ENCODE results near the gene OSTF1. TPM values are rescaled to one million over a fixed set of nuclear protein-coding genes. Genes with fewer than 3 reads are reported as not detected.

Gene OSTF1
- total RNA-seq, 1 experiment from 2014 or later = 18.3 TPM

DNA sequence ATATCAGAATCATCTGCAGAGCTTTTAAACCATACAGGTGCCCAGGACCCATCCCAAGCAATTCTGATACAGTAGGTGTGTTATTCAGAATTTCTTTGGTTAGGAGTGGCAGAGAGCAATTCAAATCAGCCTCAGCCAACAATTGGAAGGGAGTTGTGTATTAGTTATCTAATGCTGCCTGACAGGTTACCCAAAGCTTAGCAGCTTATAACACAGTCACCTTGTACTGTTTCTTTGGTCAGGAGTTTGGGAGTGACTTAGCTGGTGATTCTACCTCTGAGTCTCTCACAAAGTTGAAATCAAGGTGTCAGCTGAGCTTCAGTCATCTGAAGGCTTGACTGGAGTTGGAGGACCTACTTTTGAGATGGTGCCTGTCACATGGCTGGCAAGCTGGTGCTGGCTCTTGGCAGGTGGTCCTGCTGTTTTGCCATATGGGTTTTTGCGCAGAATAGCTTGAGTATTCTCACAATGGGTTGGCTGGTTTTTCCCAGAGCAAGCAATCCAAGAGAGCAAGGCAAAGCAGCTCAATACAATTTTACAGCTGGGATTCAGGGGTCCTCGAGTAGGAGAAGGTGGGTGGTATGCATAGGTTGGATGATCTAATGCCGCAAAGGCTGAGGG is 41.5 kb upstream of the OSTF1 start:
- peaks cover 29% of the 10 kb centered on the region for H3K27me3 Mint-ChIP-seq (ENCODE audit: insufficient read depth, unreplicated experiment)
- H3K27ac Mint-ChIP-seq (ENCODE audit: low read depth, unreplicated experiment) = no peak overlapping the region
- no peaks in the 10 kb centered on the region for H3K9me3 Mint-ChIP-seq (ENCODE audit: unreplicated experiment)
- no TSS peak for BruUV-seq (replicated peaks)
- ChIA-PET POLR2A (no interaction called here), CTCF (interaction anchor here (0.6 to 1.1 kb wide), 3 partner anchors 14 to 29 kb away, joined by 3 to 4 read pairs (median 3); no protein-coding TSS in a partner anchor)
- no peak for TF ChIP-seq CTCF (IDR thresholded peaks at IDR 0.05; ENCODE audit: unreplicated experiment)
- H3K36me3 Mint-ChIP-seq (ENCODE audit: insufficient read depth, unreplicated experiment) = no peaks in the 10 kb centered on the region
- H3K4me3 Mint-ChIP-seq (ENCODE audit: unreplicated experiment) = no peak overlapping the region
- no peak for DNase-seq (ENCODE audit: unreplicated experiment)
- H3K4me1 Mint-ChIP-seq (ENCODE audit: insufficient read depth, unreplicated experiment) = no peaks in the 10 kb centered on the region
- intact Hi-C loops (cut with micrococcal nuclease) = no loop called here

DNA sequence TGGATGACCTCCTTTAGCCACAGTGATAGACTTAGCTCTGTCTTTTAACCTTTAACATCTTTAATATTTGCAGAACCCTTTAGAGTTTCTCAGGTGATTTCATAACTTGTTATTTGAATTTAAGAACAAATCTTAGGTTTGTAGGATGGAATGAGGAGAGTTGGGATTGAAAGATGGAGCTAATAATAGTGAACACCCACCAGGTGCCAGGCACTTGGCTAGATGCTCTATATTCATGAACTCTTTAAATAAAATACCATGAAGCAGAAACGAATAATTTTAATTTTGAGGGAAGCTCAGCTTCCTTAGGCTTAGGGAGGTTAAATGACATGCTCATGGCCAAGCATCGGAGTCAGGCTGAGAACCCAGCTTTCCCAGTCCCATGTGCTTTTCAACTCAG is 40.8 kb upstream of the OSTF1 start:
- no peak for DNase-seq (ENCODE audit: unreplicated experiment)
- ChIA-PET POLR2A (no interaction called here), CTCF (interaction anchor here (0.6 to 1.1 kb wide), 3 partner anchors 17 to 39 kb away, joined by 3 to 4 read pairs (median 4); no protein-coding TSS in a partner anchor)
- no peak overlapping the region for H3K27ac Mint-ChIP-seq (ENCODE audit: low read depth, unreplicated experiment)
- peaks cover 29% of the 10 kb centered on the region for H3K27me3 Mint-ChIP-seq (ENCODE audit: insufficient read depth, unreplicated experiment)
- no peak for TF ChIP-seq CTCF (IDR thresholded peaks at IDR 0.05; ENCODE audit: unreplicated experiment)
- no peak overlapping the region for H3K4me3 Mint-ChIP-seq (ENCODE audit: unreplicated experiment)
- no peaks in the 10 kb centered on the region for H3K36me3 Mint-ChIP-seq (ENCODE audit: insufficient read depth, unreplicated experiment)
- no TSS peak for BruUV-seq (replicated peaks)
- intact Hi-C loops (cut with micrococcal nuclease) = no loop called here
- no peaks in the 10 kb centered on the region for H3K9me3 Mint-ChIP-seq (ENCODE audit: unreplicated experiment)
- no peaks in the 10 kb centered on the region for H3K4me1 Mint-ChIP-seq (ENCODE audit: insufficient read depth, unreplicated experiment)

GRCh38 chr9:75051285-75051684 is 37.0 kb upstream of the OSTF1 start:
- intact Hi-C loops (cut with micrococcal nuclease) = no loop called here
- no TSS peak for BruUV-seq (replicated peaks)
- CTCF ChIA-PET = interaction anchor here (0.6 kb wide), 1 partner anchor 11 kb away, joined by 3 read pairs; no protein-coding TSS in a partner anchor

DNA sequence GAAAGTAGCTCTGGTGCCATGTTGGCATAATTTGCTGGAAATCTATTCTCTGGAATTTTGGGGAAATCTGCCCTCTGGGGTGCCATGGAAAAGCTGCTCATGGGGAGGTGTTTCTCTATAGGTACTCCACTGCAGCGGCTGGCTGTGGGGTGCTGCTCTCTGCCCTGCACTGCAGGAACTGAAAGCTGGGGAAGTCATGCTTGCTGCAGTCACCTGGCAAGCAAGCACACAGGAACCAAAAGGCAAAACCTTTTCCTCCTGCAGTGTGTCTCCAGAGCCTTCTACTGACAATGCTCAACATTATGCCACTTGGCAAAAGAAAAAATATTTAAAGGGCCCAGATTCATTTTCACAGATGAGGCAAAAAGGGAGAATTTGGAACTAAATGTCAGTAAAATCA is 34.4 kb upstream of the OSTF1 start:
- H3K4me3 Mint-ChIP-seq (ENCODE audit: unreplicated experiment) = no peak overlapping the region
- no peaks in the 10 kb centered on the region for H3K4me1 Mint-ChIP-seq (ENCODE audit: insufficient read depth, unreplicated experiment)
- H3K9me3 Mint-ChIP-seq (ENCODE audit: unreplicated experiment) = no peaks in the 10 kb centered on the region
- CTCF ChIA-PET = interaction anchor here (1.2 kb wide), 1 partner anchor 10 kb away, joined by 3 read pairs; no protein-coding TSS in a partner anchor
- H3K36me3 Mint-ChIP-seq (ENCODE audit: insufficient read depth, unreplicated experiment) = no peaks in the 10 kb centered on the region
- POLR2A ChIA-PET = interaction anchor here (0.7 to 1.8 kb wide), 2 partner anchors 23 to 25 kb away, joined by 4 to 6 read pairs; partner anchors contain the start of gene CARNMT1
- BruUV-seq (replicated peaks) = no TSS peak
- H3K27ac Mint-ChIP-seq (ENCODE audit: low read depth, unreplicated experiment) = no peak overlapping the region
- intact Hi-C loops (cut with micrococcal nuclease) = no loop called here
- DNase-seq (ENCODE audit: unreplicated experiment) = no peak
- no peak for TF ChIP-seq CTCF (IDR thresholded peaks at IDR 0.05; ENCODE audit: unreplicated experiment)
- H3K27me3 Mint-ChIP-seq (ENCODE audit: insufficient read depth, unreplicated experiment) = no peaks in the 10 kb centered on the region

More at GRCh38 chr9:75051285-75051684, 37.0 kb upstream of the OSTF1 start:
- Mint-ChIP-seq H3K27me3 (ENCODE audit: insufficient read depth, unreplicated experiment) (no peaks in the 10 kb centered on the region), H3K9me3 (ENCODE audit: unreplicated experiment) (no peaks in the 10 kb centered on the region), H3K27ac (ENCODE audit: low read depth, unreplicated experiment) (no peak overlapping the region), H3K4me3 (ENCODE audit: unreplicated experiment) (no peak overlapping the region), H3K4me1 (ENCODE audit: insufficient read depth, unreplicated experiment) (no peaks in the 10 kb centered on the region), H3K36me3 (ENCODE audit: insufficient read depth, unreplicated experiment) (no peaks in the 10 kb centered on the region)
- POLR2A ChIA-PET = interaction anchor here (0.7 to 1.4 kb wide), 2 partner anchors 13 to 34 kb away, joined by 3 to 4 read pairs; no protein-coding TSS in a partner anchor
- DNase-seq (ENCODE audit: unreplicated experiment) = no peak
- no peak for TF ChIP-seq CTCF (IDR thresholded peaks at IDR 0.05; ENCODE audit: unreplicated experiment)
